ENCODE measurements around the gene MATN1. TPM values are rescaled to one million over a fixed set of nuclear protein-coding genes. Genes with fewer than 3 reads are reported as not detected.

The MATN1 gene
- total and polyA plus RNA-seq, 4 donors: 0.19 TPM; not detected in 3

DNA sequence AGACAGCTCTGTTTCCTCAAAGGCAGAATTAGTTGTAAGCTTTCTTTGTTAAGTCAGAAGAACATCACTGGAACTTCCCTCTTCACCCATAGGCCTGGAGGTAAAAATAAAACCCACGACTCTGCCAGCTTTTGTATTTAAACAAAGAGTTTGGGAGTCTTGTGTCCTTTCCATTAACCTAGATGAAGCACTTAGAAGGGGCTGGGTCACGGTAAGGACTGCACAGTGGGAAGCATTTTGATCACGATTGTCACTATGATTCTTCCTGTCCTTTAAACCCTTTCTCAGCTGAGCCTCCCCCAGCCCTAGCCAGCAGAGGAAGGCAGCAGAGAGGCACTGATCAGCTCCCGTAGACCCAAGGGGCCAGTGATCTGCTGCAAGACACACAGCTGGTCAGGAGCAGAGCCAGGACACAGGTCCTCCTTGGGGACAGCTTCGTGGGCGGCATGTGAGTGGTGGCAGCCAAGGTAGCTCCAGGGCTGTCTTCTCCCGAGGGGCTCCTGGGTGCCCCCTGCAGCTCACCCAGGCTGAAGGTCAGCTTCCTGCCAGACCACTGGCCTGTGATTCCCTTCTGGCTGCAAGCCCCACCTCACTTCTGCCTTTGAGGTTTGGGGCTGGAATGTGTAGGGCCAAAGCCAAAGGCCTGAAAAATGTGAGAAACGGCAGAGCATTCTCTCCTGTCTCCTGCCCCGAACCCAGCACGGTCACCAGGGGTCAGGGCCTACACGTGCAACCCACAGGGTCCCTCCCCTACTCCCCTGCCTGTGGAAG is 38.2 kb upstream of the MATN1 start:
- H3K4me1 ChIP-seq (ENCODE audit: control insufficient read depth in 4 of 4, insufficient read depth in 4 of 4, low read length in 3 of 4): peaks cover 0 to 7% (median 0%) of the 10 kb centered on the region in 4 donors
- H3K36me3 ChIP-seq (ENCODE audit: control insufficient read depth in 4 of 4, insufficient read depth in 3 of 4, low read depth in 1 of 4, low read length in 3 of 4): no peaks in the 10 kb centered on the region
- no peak overlapping the region for H3K27ac ChIP-seq (ENCODE audit: low read depth in 1 of 2, low read length in 2 of 2)
- 72% methylated on average over 11 of the region's 11 CpGs for WGBS
- no peak for DNase-seq (ENCODE audit: low spot score)
- no peaks in the 10 kb centered on the region for H3K27me3 ChIP-seq (ENCODE audit: control insufficient read depth in 4 of 4, insufficient read depth in 4 of 4, low read length in 3 of 4)
- no peak overlapping the region for H3K9ac ChIP-seq (ENCODE audit: low read depth in 1 of 2, low read length in 2 of 2)
- no peak overlapping the region for H3K4me3 ChIP-seq (ENCODE audit: low read depth in 1 of 3, low read length in 3 of 3)
- no peaks in the 10 kb centered on the region for H3K9me3 ChIP-seq (ENCODE audit: control insufficient read depth in 4 of 4, low read length in 3 of 4)
- TF ChIP-seq ZBTB33 (IDR thresholded peaks at IDR 0.05): no peak
- no peak for TF ChIP-seq TAF1 (conservative IDR thresholded peaks at IDR 0.05)
- TF ChIP-seq, protein P1, sequence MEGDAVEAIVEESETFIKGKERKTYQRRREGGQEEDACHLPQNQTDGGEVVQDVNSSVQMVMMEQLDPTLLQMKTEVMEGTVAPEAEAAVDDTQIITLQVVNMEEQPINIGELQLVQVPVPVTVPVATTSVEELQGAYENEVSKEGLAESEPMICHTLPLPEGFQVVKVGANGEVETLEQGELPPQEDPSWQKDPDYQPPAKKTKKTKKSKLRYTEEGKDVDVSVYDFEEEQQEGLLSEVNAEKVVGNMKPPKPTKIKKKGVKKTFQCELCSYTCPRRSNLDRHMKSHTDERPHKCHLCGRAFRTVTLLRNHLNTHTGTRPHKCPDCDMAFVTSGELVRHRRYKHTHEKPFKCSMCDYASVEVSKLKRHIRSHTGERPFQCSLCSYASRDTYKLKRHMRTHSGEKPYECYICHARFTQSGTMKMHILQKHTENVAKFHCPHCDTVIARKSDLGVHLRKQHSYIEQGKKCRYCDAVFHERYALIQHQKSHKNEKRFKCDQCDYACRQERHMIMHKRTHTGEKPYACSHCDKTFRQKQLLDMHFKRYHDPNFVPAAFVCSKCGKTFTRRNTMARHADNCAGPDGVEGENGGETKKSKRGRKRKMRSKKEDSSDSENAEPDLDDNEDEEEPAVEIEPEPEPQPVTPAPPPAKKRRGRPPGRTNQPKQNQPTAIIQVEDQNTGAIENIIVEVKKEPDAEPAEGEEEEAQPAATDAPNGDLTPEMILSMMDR (IDR thresholded peaks at IDR 0.05; ENCODE audit: low read depth, low read length, missing input control): no peak
- TF ChIP-seq HNF4G (IDR thresholded peaks at IDR 0.05): no peak
- no peak for TF ChIP-seq REST (IDR thresholded peaks at IDR 0.05)
- no peak for TF ChIP-seq ATF3 (IDR thresholded peaks at IDR 0.05)
- TF ChIP-seq NR2F2 (IDR thresholded peaks at IDR 0.05): no peak
- no peak for TF ChIP-seq JUND (IDR thresholded peaks at IDR 0.05)

GRCh38 chr1:30760596-30761324 is 37.4 kb upstream of the MATN1 start:
- Histone ChIP-seq H3K4me1 (ENCODE audit: control insufficient read depth in 4 of 4, insufficient read depth in 4 of 4, low read length in 3 of 4) (peaks cover 0 to 7% (median 0%) of the 10 kb centered on the region in 4 donors), H3K9ac (ENCODE audit: low read depth in 1 of 2, low read length in 2 of 2) (no peak overlapping the region), H3K9me3 (ENCODE audit: control insufficient read depth in 4 of 4, low read length in 3 of 4) (no peaks in the 10 kb centered on the region), H3K36me3 (ENCODE audit: control insufficient read depth in 4 of 4, insufficient read depth in 3 of 4, low read depth in 1 of 4, low read length in 3 of 4) (no peaks in the 10 kb centered on the region), H3K27ac (ENCODE audit: low read depth in 1 of 2, low read length in 2 of 2) (no peak overlapping the region), H3K4me3 (ENCODE audit: low read depth in 1 of 3, low read length in 3 of 3) (no peak overlapping the region), H3K27me3 (ENCODE audit: control insufficient read depth in 4 of 4, insufficient read depth in 4 of 4, low read length in 3 of 4) (no peaks in the 10 kb centered on the region)
- DNase-seq (ENCODE audit: low spot score): no peak
- 80% methylated on average over 18 of the region's 18 CpGs for WGBS
- TF ChIP-seq GABPA (IDR thresholded peaks at IDR 0.05 in 1 of 2, conservative IDR thresholded peaks at IDR 0.05 in 1 of 2) (no peak), EGR1 (IDR thresholded peaks at IDR 0.05; ENCODE audit: low read depth in 2 of 2) (no peak), MAX (IDR thresholded peaks at IDR 0.05) (no peak), REST (IDR thresholded peaks at IDR 0.05) (no peak), SP1 (IDR thresholded peaks at IDR 0.05) (no peak), YY1 (IDR thresholded peaks at IDR 0.05) (no peak), HNF4A (conservative IDR thresholded peaks at IDR 0.05) (no peak), RXRA (IDR thresholded peaks at IDR 0.05) (no peak), ATF3 (IDR thresholded peaks at IDR 0.05) (no peak), JUND (IDR thresholded peaks at IDR 0.05) (no peak), FOXA2 (IDR thresholded peaks at IDR 0.05) (no peak)
